ENCODE measurements around the gene CASP10. TPM values are rescaled to one million over a fixed set of nuclear protein-coding genes. Genes with fewer than 3 reads are reported as not detected.
A peak's percentile ranks its signal among the peaks of the same experiment; 100 is the strongest.

The CASP10 gene
- total and polyA plus RNA-seq, 2 of the 13 experiments (the other 11 are each of a cell fraction or from before 2014, with no cell fraction given) = 22.2 to 23.8 TPM

DNA sequence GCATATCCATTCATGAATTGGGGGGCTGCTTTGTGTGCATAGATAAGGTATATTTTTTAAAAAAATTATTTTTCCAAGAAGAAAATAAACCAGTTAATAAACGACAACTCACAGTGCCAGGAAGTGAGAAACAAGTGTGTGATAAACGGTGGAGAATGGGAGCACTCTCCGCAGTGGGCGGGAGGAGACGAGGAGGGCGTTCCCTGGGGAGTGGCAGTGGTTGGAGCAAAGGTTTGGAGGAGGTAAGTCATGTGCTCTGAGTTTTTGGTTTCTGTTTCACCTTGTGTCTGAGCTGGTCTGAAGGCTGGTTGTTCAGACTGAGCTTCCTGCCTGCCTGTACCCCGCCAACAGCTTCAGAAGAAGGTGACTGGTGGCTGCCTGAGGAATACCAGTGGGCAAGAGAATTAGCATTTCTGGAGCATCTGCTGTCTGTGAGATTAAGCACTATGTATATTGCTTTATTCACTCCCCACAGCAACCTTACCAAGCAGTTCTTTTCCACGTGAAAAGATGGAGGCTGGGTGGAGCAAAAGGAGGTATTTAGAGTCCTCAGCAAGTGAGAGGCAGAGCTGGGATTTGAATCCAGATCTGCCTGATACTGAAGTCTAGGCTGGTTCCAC is 50.4 kb downstream of the CASP10 start (continued):
- no peak for TF ChIP-seq ZNF407 (CRISPR knock-in tag; IDR thresholded peaks at IDR 0.05; ENCODE audit: not compliant biosample characterization)
- peak; percentile 48; the same call in 1 of the 2 replicates for TF ChIP-seq TFDP1 (CRISPR knock-in tag; IDR thresholded peaks at IDR 0.05; ENCODE audit: borderline replicate concordance)
- TF ChIP-seq ARNT (IDR thresholded peaks at IDR 0.05) = no peak
- no peak; the same call in 1 of the 2 replicates for TF ChIP-seq SPEN (CRISPR knock-in tag; IDR thresholded peaks at IDR 0.05; ENCODE audit: low read depth)
- no peak for TF ChIP-seq SCMH1 (CRISPR knock-in tag; IDR thresholded peaks at IDR 0.05; ENCODE audit: borderline replicate concordance)
- 0 out of 2 replicates have a peak, but pooled peaks have one; percentile 28 for TF ChIP-seq ZNF709 (CRISPR knock-in tag; IDR thresholded peaks at IDR 0.05)
- TF ChIP-seq ZFP36L1 (CRISPR knock-in tag; IDR thresholded peaks at IDR 0.05) = no peak
- TF ChIP-seq ZNF180 (CRISPR knock-in tag; IDR thresholded peaks at IDR 0.05; ENCODE audit: borderline replicate concordance, low read depth) = no peak
- TF ChIP-seq, protein P1, sequence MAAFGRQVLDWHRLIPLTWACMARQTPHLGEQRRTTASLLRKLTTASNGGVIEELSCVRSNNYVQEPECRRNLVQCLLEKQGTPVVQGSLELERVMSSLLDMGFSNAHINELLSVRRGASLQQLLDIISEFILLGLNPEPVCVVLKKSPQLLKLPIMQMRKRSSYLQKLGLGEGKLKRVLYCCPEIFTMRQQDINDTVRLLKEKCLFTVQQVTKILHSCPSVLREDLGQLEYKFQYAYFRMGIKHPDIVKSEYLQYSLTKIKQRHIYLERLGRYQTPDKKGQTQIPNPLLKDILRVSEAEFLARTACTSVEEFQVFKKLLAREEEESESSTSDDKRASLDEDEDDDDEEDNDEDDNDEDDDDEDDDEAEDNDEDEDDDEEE (CRISPR knock-in tag; IDR thresholded peaks at IDR 0.05) = no peak
- peak; percentile 28; the same call in 1 of the 2 replicates for TF ChIP-seq ZNF12 (CRISPR knock-in tag; IDR thresholded peaks at IDR 0.05)
- peak; percentile 31 for TF ChIP-seq SP2 (CRISPR knock-in tag; IDR thresholded peaks at IDR 0.05)
- no peak for TF ChIP-seq AKAP8 (CRISPR knock-in tag; IDR thresholded peaks at IDR 0.05)
- no peak for TF ChIP-seq CBFB (CRISPR knock-in tag; IDR thresholded peaks at IDR 0.05)
- no peak for TF ChIP-seq TRAFD1 (CRISPR knock-in tag; IDR thresholded peaks at IDR 0.05; ENCODE audit: borderline replicate concordance)
- 0 out of 2 replicates have a peak, but pooled peaks have one; percentile 53 for TF ChIP-seq FOXC1 (CRISPR knock-in tag; IDR thresholded peaks at IDR 0.05; ENCODE audit: borderline replicate concordance)

All from HepG2 (cell line).